Measurements from ENCODE around the gene NEUROG3. TPM values are rescaled to one million over a fixed set of nuclear protein-coding genes. Genes with fewer than 3 reads are reported as not detected.

The NEUROG3 gene
- total RNA-seq, 1 donor from 2014 or later, result 0.38 TPM

DNA sequence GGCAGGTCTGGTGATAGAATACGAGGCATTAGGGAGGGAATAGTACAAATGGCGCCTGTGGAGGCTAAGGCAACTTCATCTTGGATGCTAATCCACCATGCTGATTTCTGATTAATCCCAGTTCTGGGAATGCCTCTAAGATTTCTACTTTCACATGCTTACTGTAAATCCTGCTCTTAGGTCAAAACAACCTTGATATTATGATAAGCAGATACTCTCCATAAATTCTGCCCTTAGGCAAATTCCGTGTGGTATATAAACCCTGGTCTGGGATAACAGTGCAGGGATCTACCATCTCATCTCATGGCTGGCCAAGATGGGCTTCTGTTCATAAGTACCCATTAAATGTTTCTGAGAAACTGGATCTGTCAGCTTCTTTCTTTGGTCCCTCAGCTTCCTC, 11.4 kb upstream of the NEUROG3 start:
- H3K9me3 Mint-ChIP-seq, result no peaks in the 10 kb centered on the region
- no peak for DNase-seq
- POLR2A ChIA-PET, result no interaction called here
- intact Hi-C loops (cut with micrococcal nuclease), result no loop called here
- H3K36me3 Mint-ChIP-seq (ENCODE audit: low read depth), result no peaks in the 10 kb centered on the region
- H3K27me3 Mint-ChIP-seq, result peaks cover 25% of the 10 kb centered on the region
- no peak overlapping the region for H3K4me3 Mint-ChIP-seq
- CTCF ChIA-PET, result no interaction called here
- ATAC-seq (ENCODE audit: low read depth), result no peak
- H3K27ac Mint-ChIP-seq, result no peak overlapping the region
- TF ChIP-seq, protein P1, sequence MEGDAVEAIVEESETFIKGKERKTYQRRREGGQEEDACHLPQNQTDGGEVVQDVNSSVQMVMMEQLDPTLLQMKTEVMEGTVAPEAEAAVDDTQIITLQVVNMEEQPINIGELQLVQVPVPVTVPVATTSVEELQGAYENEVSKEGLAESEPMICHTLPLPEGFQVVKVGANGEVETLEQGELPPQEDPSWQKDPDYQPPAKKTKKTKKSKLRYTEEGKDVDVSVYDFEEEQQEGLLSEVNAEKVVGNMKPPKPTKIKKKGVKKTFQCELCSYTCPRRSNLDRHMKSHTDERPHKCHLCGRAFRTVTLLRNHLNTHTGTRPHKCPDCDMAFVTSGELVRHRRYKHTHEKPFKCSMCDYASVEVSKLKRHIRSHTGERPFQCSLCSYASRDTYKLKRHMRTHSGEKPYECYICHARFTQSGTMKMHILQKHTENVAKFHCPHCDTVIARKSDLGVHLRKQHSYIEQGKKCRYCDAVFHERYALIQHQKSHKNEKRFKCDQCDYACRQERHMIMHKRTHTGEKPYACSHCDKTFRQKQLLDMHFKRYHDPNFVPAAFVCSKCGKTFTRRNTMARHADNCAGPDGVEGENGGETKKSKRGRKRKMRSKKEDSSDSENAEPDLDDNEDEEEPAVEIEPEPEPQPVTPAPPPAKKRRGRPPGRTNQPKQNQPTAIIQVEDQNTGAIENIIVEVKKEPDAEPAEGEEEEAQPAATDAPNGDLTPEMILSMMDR (IDR thresholded peaks at IDR 0.05), result no peak
- H3K4me1 Mint-ChIP-seq, result no peaks in the 10 kb centered on the region

DNA sequence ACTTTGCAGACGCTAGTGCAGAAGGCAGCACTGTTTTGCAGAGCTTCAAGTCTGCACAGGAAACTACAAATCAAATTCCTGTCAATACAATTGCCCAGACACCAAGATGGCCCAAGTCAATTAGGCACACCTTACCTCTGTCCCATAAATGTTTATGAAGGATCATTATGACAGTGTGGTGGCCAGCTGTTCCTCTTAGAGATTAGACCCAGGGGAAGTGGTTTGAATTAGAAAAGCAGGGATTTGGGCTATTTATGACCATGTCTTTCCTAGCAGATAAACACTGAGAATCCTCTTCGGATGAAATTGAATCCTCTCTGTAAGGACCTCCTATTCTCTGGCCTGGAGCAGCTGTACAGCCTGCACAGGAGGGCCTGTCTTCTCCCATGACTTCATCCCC, 9.9 kb upstream of the NEUROG3 start:
- Mint-ChIP-seq H3K27me3 (peaks cover 37% of the 10 kb centered on the region), H3K4me3 (no peak overlapping the region), H3K4me1 (no peaks in the 10 kb centered on the region), H3K27ac (no peak overlapping the region), H3K36me3 (ENCODE audit: low read depth) (no peaks in the 10 kb centered on the region), H3K9me3 (no peaks in the 10 kb centered on the region)
- ChIA-PET CTCF (no interaction called here), POLR2A (no interaction called here)
- TF ChIP-seq, protein P1 (IDR thresholded peaks at IDR 0.05), result no peak
- ATAC-seq (ENCODE audit: low read depth), result no peak
- intact Hi-C loops (cut with micrococcal nuclease), result no loop called here
- DNase-seq, result no peak

DNA sequence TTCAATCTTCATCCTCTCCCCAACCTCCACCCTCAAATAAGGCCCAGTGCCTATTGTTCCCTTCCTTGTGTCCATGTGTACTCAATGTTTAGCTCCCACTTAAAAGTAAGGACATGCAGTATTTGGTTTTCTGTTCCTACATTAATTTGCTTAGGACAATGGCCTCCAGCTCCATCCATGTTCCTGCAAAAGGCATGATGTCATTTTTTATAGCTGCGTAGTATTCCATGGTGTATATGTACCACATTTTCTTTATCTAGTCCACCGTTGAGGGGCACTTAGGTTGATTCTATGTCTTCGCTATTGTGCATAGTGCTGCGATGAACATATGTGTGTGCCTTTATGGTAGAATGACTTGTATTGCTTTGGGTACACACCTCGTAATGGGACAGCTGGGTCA, 7.2 kb upstream of the NEUROG3 start:
- no peaks in the 10 kb centered on the region for H3K36me3 Mint-ChIP-seq (ENCODE audit: low read depth)
- ChIA-PET CTCF (no interaction called here), POLR2A (no interaction called here)
- H3K9me3 Mint-ChIP-seq, result no peaks in the 10 kb centered on the region
- DNase-seq (no peak), ATAC-seq (ENCODE audit: low read depth) (no peak)
- no peaks in the 10 kb centered on the region for H3K4me1 Mint-ChIP-seq
- peaks cover 46% of the 10 kb centered on the region for H3K27me3 Mint-ChIP-seq
- H3K4me3 Mint-ChIP-seq, result no peak overlapping the region
- TF ChIP-seq, protein P1 (IDR thresholded peaks at IDR 0.05), result no peak
- intact Hi-C loops (cut with micrococcal nuclease), result no loop called here
- no peak overlapping the region for H3K27ac Mint-ChIP-seq

DNA sequence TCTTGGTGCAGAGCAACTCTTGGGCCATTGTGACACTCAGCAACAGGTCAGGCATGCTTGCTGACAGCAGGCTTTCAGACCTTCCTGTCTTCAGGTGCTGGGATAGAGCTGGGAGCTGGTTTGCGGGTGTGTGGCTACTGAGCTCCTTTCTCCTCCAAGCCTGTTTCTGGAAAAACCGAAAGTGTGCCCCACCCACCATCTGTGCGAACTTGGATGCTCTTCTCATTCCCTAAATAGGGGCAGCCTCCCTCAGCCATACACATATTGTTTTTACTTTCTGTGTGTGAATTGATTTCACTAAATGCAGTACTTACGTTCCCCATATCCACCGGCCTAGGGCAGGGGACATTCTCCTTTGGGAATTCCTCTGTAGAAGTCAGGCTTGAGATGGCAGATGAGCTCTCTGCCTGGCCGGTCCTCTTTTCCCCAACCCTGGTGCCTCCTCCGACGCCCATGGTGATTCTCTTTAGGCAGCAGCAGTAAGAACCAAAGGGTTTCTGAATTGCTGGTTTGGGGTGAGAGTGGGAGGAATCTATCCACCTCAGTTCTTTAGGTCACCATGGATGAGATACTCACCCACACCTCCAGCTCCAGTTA, 6.3 kb upstream of the NEUROG3 start:
- ChIA-PET CTCF (no interaction called here), POLR2A (no interaction called here)
- TF ChIP-seq, protein P1 (IDR thresholded peaks at IDR 0.05), result no peak
- Mint-ChIP-seq H3K27ac (no peak overlapping the region), H3K9me3 (no peaks in the 10 kb centered on the region), H3K36me3 (ENCODE audit: low read depth) (no peaks in the 10 kb centered on the region), H3K4me1 (peaks cover 4% of the 10 kb centered on the region), H3K4me3 (no peak overlapping the region), H3K27me3 (peaks cover 54% of the 10 kb centered on the region)
- intact Hi-C loops (cut with micrococcal nuclease), result no loop called here
- DNase-seq (no peak), ATAC-seq (ENCODE audit: low read depth) (no peak)

DNA sequence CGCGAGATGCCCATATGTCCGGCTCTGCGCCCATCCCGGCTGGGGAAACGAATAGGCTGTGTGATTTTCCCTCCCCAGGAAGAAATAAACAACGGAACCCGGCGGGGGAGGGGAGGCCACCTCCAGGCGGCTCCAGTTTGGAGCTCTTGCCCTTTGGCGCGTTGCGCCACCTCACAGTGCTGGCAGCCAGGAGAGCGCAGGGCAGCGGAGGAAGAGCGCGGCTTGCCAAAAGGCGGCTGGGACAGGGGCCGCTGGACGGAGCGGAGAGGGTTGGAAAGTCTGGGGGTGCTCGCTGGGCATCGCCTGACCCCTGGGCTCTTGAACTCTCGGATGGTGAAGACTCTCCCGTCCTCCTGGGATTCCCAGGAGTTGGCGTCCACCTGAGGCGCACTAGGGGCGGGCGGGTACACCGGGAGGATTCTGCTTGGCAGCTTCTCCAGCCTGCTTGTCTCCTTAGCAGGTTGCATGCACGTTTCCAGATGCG, 5.3 kb upstream of the NEUROG3 start:
- Mint-ChIP-seq H3K4me1 (peaks cover 14% of the 10 kb centered on the region), H3K9me3 (no peaks in the 10 kb centered on the region), H3K27ac (no peak overlapping the region), H3K4me3 (no peak overlapping the region), H3K36me3 (ENCODE audit: low read depth) (no peaks in the 10 kb centered on the region), H3K27me3 (peaks cover 63% of the 10 kb centered on the region)
- DNase-seq (no peak), ATAC-seq (ENCODE audit: low read depth) (no peak)
- ChIA-PET CTCF (no interaction called here), POLR2A (no interaction called here)
- TF ChIP-seq, protein P1 (IDR thresholded peaks at IDR 0.05), result no peak
- intact Hi-C loops (cut with micrococcal nuclease), result no loop called here

Measured in activated B cell treated with CpG ODN at 0.5 μM for 24 hours (primary cell).